ENCODE results near the gene PCSK1.

The PCSK1 gene

GRCh38 chr5:96396878-96397277 is 36.2 kb downstream of the PCSK1 start:
- TF ChIP-seq TAF1 (IDR thresholded peaks at IDR 0.05; ENCODE audit: borderline replicate concordance, insufficient read depth, low read length): no peak
- TF ChIP-seq, protein P1, sequence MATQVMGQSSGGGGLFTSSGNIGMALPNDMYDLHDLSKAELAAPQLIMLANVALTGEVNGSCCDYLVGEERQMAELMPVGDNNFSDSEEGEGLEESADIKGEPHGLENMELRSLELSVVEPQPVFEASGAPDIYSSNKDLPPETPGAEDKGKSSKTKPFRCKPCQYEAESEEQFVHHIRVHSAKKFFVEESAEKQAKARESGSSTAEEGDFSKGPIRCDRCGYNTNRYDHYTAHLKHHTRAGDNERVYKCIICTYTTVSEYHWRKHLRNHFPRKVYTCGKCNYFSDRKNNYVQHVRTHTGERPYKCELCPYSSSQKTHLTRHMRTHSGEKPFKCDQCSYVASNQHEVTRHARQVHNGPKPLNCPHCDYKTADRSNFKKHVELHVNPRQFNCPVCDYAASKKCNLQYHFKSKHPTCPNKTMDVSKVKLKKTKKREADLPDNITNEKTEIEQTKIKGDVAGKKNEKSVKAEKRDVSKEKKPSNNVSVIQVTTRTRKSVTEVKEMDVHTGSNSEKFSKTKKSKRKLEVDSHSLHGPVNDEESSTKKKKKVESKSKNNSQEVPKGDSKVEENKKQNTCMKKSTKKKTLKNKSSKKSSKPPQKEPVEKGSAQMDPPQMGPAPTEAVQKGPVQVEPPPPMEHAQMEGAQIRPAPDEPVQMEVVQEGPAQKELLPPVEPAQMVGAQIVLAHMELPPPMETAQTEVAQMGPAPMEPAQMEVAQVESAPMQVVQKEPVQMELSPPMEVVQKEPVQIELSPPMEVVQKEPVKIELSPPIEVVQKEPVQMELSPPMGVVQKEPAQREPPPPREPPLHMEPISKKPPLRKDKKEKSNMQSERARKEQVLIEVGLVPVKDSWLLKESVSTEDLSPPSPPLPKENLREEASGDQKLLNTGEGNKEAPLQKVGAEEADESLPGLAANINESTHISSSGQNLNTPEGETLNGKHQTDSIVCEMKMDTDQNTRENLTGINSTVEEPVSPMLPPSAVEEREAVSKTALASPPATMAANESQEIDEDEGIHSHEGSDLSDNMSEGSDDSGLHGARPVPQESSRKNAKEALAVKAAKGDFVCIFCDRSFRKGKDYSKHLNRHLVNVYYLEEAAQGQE (IDR thresholded peaks at IDR 0.05; ENCODE audit: insufficient read depth in 1 of 2, low read depth in 2 of 2, low read length in 2 of 2): no peak

GRCh38 chr5:96391921-96392320 is 41.1 kb downstream of the PCSK1 start:
- TF ChIP-seq FOXP2 (optimal IDR thresholded peaks at IDR 0.05; ENCODE audit: borderline replicate concordance, extremely low read depth, extremely low read length, insufficient read depth) (no peak), POLR2AphosphoS5 (IDR thresholded peaks at IDR 0.05; ENCODE audit: low read depth, low read length) (no peak), SIN3A (IDR thresholded peaks at IDR 0.05; ENCODE audit: borderline replicate concordance, insufficient read depth, low read length) (no peak), TAF1 (IDR thresholded peaks at IDR 0.05; ENCODE audit: borderline replicate concordance, insufficient read depth, low read length) (no peak)
- TF ChIP-seq, protein P1 (IDR thresholded peaks at IDR 0.05; ENCODE audit: insufficient read depth in 1 of 2, low read depth in 2 of 2, low read length in 2 of 2): no peak

- peak; percentile 41 for TF ChIP-seq FOXP2 (optimal IDR thresholded peaks at IDR 0.05; ENCODE audit: borderline replicate concordance, extremely low read depth, extremely low read length, insufficient read depth)
- TF ChIP-seq SIN3A (IDR thresholded peaks at IDR 0.05; ENCODE audit: borderline replicate concordance, insufficient read depth, low read length): no peak
- TF ChIP-seq, protein P1 (IDR thresholded peaks at IDR 0.05; ENCODE audit: insufficient read depth in 1 of 2, low read depth in 2 of 2, low read length in 2 of 2): no peak
- TF ChIP-seq TAF1 (IDR thresholded peaks at IDR 0.05; ENCODE audit: borderline replicate concordance, insufficient read depth, low read length): no peak
- TF ChIP-seq POLR2AphosphoS5 (IDR thresholded peaks at IDR 0.05; ENCODE audit: low read depth, low read length): no peak
Measured at GRCh38 chr5:96388176-96388575, 44.9 kb downstream of the PCSK1 start.

DNA sequence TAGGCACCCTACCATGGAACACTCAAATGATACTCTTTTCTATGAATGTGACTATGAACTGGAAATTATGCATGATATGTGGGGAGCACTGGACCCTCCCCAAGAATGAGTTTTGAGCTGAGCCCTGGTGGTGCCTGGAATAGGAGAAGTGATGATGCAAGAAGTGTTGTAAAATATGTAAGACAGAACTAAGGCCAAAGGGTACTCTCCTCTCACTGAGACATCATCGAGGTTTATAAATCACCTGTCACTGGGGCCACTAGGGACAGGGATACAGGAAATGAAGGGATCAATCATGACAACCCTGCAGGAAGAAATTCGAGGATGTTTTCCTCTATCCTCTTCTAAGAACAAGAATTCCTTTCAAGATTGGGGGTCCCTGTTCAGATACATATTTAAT is 45.4 kb downstream of the PCSK1 start:
- no peak for TF ChIP-seq SIN3A (IDR thresholded peaks at IDR 0.05; ENCODE audit: borderline replicate concordance, insufficient read depth, low read length)
- TF ChIP-seq POLR2AphosphoS5 (IDR thresholded peaks at IDR 0.05; ENCODE audit: low read depth, low read length): no peak
- no peak for TF ChIP-seq TAF1 (IDR thresholded peaks at IDR 0.05; ENCODE audit: borderline replicate concordance, insufficient read depth, low read length)
- TF ChIP-seq, protein P1 (IDR thresholded peaks at IDR 0.05; ENCODE audit: insufficient read depth in 1 of 2, low read depth in 2 of 2, low read length in 2 of 2): no peak
- no peak for TF ChIP-seq FOXP2 (optimal IDR thresholded peaks at IDR 0.05; ENCODE audit: borderline replicate concordance, extremely low read depth, extremely low read length, insufficient read depth)

DNA sequence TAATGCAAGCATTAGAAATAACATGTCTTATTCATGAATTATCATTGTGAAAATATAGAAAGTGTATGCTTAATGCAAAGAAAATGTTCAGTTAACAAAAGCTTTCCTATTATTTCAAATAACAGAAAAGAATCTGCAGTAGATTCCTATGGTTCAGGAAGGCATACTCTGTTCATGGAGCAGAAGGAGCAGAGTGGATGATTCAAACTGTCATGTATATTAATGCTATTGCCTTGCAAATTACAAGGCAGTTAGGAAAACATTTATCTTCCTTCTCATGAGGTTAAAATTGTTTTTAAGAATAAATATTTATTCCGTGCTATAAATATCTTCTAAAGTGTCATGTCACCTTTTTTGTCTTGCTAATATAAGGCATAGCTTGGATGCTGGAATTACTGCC is 47.5 kb downstream of the PCSK1 start:
- no peak for TF ChIP-seq FOXP2 (optimal IDR thresholded peaks at IDR 0.05; ENCODE audit: borderline replicate concordance, extremely low read depth, extremely low read length, insufficient read depth)
- TF ChIP-seq TAF1 (IDR thresholded peaks at IDR 0.05; ENCODE audit: borderline replicate concordance, insufficient read depth, low read length): no peak
- TF ChIP-seq, protein P1 (IDR thresholded peaks at IDR 0.05; ENCODE audit: insufficient read depth in 1 of 2, low read depth in 2 of 2, low read length in 2 of 2): no peak
- no peak for TF ChIP-seq POLR2AphosphoS5 (IDR thresholded peaks at IDR 0.05; ENCODE audit: low read depth, low read length)
- TF ChIP-seq SIN3A (IDR thresholded peaks at IDR 0.05; ENCODE audit: borderline replicate concordance, insufficient read depth, low read length): no peak
